ENCODE data around the gene SH3RF3.
"Not testable (repeated sequence)": the region's sequence is repeated elsewhere in the genome, so short reads cannot be mapped to it uniquely, and the experiment has no call there.

The SH3RF3 gene

DNA sequence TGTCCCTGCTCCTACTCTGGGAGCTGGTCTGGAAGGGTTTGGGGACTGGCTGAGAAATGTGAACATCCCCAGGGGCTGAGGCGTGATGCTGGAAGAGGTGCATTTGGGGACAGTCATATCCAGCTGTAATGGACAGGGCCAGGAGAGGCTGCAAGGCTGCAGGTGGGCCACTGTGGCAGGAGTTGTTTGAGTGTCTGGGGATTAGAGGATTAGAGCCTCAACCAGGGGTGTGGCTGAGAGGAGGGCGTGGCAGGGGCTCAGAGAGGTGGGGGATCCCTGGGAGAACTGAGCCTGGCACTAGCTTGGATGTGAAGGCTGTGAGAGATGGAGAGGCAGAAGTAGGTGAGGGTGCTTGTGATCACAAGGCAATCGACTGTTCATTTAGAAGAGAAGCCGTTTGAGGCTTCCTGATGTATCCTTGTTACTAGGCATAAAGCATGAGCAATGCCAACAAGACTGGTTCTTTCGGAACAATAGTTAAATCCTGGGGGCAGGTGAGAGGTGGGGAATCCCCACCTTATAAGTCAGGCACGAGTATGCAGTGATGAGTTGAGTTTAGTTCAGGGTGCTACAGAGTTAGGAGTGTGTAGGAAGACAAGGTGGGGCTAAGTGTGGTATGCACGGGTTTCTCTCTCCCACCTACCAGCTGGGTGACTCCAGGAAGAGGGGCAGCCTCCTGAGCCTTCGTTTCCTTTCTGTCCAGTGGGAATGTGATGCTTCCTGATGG lies 31.9 kb downstream of the SH3RF3 start:
- no peak for DNase-seq

- DNase-seq = not testable (repeated sequence)
Measured at GRCh38 chr2:109162367-109162766, 33.4 kb downstream of the SH3RF3 start.

GRCh38 chr2:109162999-109163398 lies 34.0 kb downstream of the SH3RF3 start:
- DNase-seq = peak; percentile 42

DNA sequence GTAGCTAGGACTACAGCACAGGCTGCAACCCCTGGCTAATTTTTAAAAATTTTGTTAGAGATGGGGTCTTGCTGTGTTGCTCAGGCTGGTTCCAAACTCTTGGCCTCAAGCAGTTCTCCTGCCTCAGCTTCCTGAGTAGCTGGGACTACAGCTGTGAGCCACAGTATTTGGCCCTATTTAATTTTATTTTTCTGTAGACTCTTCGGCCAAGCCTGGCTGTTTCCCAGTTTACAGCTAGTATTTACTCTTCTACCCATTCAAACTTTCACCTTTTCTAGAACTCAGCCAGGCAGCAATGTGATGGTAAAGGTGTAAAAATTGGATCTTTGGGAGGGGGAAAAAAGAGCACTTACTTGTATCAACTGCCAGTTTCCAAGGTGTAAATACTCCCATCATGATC lies 35.3 kb downstream of the SH3RF3 start:
- no peak for DNase-seq

- DNase-seq = no peak
Measured at GRCh38 chr2:109164739-109165221, 35.8 kb downstream of the SH3RF3 start.

DNA sequence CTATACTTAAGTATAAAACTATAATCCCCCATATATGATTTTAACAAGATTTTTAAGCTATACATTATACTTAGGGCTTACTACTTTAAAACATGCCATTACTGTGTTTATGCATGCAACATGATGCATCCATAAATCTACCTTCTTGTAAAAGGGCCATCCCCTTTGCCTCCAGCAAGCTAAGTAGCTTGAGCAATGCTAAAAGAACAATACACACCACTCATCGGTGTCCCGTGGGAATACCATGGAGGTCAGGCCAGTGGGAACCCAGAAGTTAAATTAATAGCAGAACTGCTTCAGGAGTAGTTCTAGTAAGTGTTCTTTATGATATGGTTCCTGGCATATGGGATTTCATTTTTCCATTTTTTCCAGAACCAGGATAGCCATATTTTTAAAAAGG lies 37.8 kb downstream of the SH3RF3 start:
- no peak for DNase-seq

GRCh38 chr2:109168086-109168485 lies 39.1 kb downstream of the SH3RF3 start:
- DNase-seq = no peak

DNA sequence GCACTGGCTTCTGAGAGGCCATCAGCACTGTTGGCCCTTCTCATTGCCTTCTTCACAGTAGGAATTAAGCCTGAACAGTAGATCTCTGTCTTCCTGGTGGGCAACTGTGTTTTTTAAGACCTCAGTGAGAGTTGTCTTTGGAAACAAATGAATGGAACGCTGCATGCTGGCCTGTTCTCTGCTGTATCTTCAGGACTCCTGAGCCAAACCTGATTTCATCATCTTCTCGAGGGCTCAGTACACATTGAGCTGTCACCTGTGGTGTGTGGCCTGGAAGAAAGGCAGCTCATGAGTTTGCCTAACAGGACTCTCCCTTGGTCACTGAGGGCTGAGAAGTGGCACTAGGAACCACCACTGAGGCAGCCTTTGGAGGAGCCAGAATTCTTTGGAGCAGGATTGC lies 39.7 kb downstream of the SH3RF3 start:
- no peak for DNase-seq

GRCh38 chr2:109170645-109171044 lies 41.6 kb downstream of the SH3RF3 start:
- no peak for DNase-seq

- DNase-seq = no peak
Measured at GRCh38 chr2:109171444-109172334, 42.7 kb downstream of the SH3RF3 start.

DNA sequence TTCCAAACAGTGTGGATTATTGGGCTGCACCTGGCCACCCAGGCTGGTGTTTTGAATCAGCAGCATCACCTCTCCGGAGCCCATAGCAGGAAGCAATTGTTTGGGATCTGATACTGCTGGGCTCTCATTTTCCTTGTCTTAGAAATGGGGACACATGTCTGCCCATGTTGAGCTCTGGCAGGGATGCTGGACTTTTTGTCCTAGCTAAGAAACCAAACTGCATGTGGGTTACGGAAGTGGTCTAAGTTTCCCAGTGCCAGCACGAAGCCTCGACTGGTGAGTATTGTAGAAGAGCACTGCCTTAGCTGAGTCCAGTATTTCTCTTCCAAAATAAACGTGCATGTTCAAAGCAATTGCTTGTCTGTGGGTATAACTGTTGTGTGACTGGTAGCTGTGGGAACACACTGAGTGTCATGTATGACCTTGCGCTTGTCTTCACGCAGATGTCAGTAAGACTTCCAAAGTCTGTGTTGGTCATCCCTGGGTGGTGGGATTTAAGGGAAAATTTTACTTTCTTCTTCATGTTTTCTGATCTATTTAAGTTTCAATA lies 43.6 kb downstream of the SH3RF3 start:
- no peak for DNase-seq

DNA sequence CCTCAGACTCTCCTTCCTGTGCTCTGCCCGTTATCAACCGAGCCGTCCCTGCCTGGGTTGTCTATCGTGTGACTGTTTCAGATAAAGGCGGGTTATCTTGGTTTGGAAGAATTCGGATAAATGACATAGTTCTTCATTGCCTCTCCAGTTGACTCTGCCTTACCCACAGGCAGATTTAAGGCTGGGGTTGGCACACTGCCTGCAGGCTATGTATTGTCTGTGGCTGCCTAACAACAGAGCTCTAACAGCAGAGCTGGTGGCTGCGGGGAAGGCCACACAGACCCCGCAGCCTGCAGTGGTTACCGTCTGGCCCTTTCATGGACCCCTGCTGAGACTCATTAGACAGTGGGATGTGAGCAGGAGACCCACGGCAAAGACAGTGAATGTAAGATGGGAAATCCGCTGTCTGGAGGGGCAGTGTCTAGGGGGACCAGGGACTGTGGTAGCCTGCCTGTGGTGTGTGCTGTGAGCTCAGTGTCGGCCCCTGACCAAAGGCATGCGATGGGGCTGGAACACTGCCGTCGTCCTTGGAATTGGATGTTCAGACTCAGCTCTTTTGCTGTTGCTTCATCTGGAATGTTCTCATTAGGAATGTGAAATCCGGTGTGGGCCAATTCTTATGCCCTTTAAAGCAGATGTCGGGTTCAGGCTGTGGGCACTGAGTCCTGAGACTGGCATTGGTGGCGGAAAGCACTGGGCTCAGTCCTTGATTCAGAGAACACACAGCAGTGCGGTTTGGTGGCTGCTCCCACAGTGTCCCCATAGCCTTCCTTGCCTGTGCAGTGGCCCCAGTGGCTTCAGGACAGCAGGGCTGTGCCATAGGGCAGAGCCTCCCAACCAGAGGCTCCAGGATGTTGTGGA lies 44.5 kb downstream of the SH3RF3 start:
- DNase-seq = no peak

- no peak for DNase-seq
Measured at GRCh38 chr2:109174214-109174613, 45.2 kb downstream of the SH3RF3 start.

- DNase-seq = no peak
Measured at GRCh38 chr2:109174626-109175349, 45.8 kb downstream of the SH3RF3 start.

DNA sequence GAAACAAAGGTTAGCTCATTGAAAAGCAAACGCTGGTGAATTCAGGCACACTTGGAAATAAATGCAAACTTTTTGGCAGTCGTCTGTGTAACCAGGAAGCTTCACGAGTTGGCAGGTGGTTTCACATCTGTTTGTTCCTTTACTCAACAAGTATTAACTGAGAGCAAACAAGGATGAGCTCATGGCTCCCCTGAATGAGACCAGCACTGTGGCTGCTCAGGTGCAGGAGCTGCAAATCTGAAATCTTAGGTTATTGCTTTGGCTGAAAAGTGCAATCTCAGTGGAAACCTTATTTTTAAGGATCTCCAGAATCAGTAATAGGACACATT lies 46.3 kb downstream of the SH3RF3 start:
- no peak for DNase-seq

DNA sequence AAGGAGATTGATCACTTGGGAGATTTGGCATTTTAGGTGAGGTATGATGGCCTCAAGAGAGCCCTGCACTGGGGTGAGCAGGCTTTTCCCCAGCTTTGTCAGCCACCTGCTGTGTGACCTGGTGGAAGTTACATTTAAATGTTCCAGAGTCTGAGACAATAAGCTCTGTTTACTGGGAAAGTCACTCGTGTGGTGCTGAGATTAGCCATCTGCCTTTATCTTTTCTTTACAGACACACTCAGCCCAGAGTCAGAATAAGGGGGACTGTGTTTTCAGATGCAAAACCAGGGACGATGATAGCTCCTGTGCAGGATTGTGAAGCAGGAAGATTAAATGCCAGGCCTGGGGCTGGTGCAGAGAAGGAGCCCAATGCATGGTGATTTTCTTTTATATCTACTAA lies 47.9 kb downstream of the SH3RF3 start:
- DNase-seq = no peak

DNA sequence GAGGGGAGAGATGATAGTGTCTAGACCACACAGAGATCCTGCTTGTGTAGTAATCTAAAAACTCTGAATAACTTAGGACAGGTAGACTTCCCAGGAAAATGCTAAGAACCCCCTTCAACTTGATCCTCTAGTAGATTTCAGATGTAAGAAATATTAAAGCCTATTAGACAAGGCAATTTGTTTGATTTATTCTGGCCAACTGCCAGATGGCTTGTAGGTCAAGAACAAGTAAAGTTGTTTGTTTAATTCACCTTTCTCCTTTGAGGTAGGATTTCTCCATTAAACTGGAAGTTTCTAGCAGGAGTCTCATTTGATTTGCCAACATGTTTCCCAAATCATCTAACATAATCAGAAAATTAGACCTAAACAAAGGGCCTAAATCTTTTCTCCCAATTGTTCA lies 48.6 kb downstream of the SH3RF3 start:
- no peak for DNase-seq

DNA sequence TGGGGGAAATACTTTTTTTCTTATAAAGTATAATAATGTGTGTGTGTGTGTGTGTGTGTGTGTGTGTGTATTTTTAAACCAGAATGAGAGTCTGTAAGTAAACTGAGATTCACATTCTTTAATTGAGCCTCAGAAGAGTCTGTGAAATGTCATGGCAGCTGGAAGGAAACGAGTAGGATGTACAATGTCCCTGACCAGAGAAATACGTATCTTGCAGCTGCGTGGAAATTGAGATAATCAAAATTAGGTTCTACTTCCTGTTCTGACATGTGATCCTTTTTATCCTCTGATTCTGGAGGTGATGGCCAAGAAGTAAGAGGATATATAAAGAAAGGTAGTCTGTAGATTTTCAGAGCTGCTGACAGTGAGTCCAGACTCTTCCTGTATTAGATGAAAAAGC lies 50.0 kb downstream of the SH3RF3 start:
- no peak for DNase-seq

DNA sequence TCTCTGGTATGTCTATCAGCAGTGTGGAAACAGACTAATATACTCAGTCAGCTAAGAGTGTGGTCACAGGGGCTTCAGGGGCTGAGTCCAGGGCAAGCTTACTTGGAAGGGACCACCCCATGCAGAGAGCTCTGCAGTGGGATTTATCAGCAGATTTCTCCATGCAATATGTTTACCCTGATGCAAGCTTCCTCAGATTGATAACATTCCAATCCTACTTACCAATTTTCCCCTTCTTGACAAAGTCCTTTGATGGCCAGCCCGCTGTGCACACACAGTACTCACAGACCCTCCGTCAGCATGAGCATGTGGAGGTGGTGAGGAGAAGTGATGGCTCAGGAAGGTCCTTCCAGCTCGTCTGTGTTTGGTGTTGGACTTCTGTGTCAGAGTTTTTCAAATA lies 51.8 kb downstream of the SH3RF3 start:
- no peak for DNase-seq

DNA sequence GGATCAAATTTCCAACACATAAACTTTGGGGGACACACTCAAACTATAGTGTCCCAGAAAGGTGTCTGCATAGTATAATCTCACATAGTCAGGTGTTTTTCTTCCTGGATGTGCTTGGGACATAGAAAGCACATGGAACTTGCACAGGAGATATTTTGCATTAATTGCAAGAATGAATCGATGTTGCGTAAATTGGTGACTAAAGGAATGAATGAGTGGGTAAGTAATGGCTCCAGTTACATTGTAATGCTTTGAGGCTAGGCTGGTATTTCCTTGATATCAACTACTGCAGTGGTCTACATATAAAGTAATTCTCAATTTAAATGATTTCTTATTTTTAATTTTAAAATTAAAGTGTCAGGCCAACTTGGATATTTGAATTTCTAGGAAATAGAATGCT lies 53.4 kb downstream of the SH3RF3 start:
- DNase-seq = no peak

- DNase-seq = no peak
Measured at GRCh38 chr2:109183871-109184270, 54.9 kb downstream of the SH3RF3 start.

- no peak for DNase-seq
Measured at GRCh38 chr2:109184368-109184767, 55.4 kb downstream of the SH3RF3 start.

Data from NCI-H2081 treated with DMSO at 0.1 percent for 48 hours (cell line).